ENCODE data around the gene SDK1.

Gene SDK1

DNA sequence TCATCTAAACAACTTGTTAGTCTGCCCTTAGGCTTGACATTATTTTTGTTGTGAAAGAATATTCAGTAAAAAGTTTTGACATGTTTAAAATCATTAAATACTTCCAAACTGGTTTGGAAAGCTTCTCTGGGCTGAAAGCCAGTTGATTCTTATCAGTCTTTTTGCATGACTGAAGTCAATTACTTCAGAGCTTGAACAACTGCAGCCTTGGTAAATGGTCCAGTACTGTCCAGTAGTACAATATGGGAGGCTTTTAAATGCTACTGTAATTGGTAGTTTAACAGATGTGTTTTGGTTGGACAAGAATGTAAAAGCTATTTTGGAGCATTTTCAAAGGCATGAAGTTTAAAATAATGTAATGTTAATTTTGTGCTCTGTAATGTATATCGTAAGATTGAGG lies 103.4 kb downstream of the SDK1 start (continued):
- TF ChIP-seq SCRT1 (tag by site-specific recombination; IDR thresholded peaks at IDR 0.05; ENCODE audit: borderline replicate concordance) (no peak), ZNF175 (tag by site-specific recombination; IDR thresholded peaks at IDR 0.05) (no peak), ZNF391 (tag by site-specific recombination; IDR thresholded peaks at IDR 0.05; ENCODE audit: borderline replicate concordance, low read depth) (no peak), ZNF223 (tag by site-specific recombination; IDR thresholded peaks at IDR 0.05) (no peak), ZNF169 (tag by site-specific recombination; IDR thresholded peaks at IDR 0.05) (no peak), ZNF394 (tag by site-specific recombination; IDR thresholded peaks at IDR 0.05; ENCODE audit: borderline replicate concordance) (0 out of 2 replicates have a peak, but pooled peaks have one; percentile 30), ZNF654 (tag by site-specific recombination; IDR thresholded peaks at IDR 0.05; ENCODE audit: low read depth) (no peak), HOXC10 (CRISPR knock-in tag; IDR thresholded peaks at IDR 0.05) (no peak), ZNF132 (tag by site-specific recombination; IDR thresholded peaks at IDR 0.05; ENCODE audit: borderline replicate concordance) (no peak), KLF9 (tag by site-specific recombination; IDR thresholded peaks at IDR 0.05; ENCODE audit: low read depth) (no peak), ZNF324 (tag by site-specific recombination; IDR thresholded peaks at IDR 0.05) (no peak), IKZF3 (tag by site-specific recombination; IDR thresholded peaks at IDR 0.05) (peak; percentile 89), ZNF645 (tag by site-specific recombination; IDR thresholded peaks at IDR 0.05) (no peak), ZNF558 (tag by site-specific recombination; IDR thresholded peaks at IDR 0.05) (no peak; the same call in 1 of the 2 replicates), GLIS1 (tag by site-specific recombination; IDR thresholded peaks at IDR 0.05) (no peak), ZNF473 (tag by site-specific recombination; IDR thresholded peaks at IDR 0.05) (no peak), SALL2 (tag by site-specific recombination; IDR thresholded peaks at IDR 0.05; ENCODE audit: borderline replicate concordance) (no peak), ZEB2 (tag by site-specific recombination; IDR thresholded peaks at IDR 0.05) (peak; percentile 74), ZNF76 (tag by site-specific recombination; IDR thresholded peaks at IDR 0.05; ENCODE audit: borderline replicate concordance, low read depth) (no peak), ZNF510 (tag by site-specific recombination; IDR thresholded peaks at IDR 0.05; ENCODE audit: insufficient replicate concordance) (no peak), ZNF777 (tag by site-specific recombination; IDR thresholded peaks at IDR 0.05; ENCODE audit: borderline replicate concordance) (no peak), TRIM28 (IDR thresholded peaks at IDR 0.05; ENCODE audit: borderline replicate concordance, low read length) (peak; percentile 67; the same call in 1 of the 2 replicates)
- TF ChIP-seq, protein P1, sequence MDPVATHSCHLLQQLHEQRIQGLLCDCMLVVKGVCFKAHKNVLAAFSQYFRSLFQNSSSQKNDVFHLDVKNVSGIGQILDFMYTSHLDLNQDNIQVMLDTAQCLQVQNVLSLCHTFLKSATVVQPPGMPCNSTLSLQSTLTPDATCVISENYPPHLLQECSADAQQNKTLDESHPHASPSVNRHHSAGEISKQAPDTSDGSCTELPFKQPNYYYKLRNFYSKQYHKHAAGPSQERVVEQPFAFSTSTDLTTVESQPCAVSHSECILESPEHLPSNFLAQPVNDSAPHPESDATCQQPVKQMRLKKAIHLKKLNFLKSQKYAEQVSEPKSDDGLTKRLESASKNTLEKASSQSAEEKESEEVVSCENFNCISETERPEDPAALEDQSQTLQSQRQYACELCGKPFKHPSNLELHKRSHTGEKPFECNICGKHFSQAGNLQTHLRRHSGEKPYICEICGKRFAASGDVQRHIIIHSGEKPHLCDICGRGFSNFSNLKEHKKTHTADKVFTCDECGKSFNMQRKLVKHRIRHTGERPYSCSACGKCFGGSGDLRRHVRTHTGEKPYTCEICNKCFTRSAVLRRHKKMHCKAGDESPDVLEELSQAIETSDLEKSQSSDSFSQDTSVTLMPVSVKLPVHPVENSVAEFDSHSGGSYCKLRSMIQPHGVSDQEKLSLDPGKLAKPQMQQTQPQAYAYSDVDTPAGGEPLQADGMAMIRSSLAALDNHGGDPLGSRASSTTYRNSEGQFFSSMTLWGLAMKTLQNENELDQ (tag by site-specific recombination; IDR thresholded peaks at IDR 0.05; ENCODE audit: low read depth), result no peak
- TF ChIP-seq, protein P2, sequence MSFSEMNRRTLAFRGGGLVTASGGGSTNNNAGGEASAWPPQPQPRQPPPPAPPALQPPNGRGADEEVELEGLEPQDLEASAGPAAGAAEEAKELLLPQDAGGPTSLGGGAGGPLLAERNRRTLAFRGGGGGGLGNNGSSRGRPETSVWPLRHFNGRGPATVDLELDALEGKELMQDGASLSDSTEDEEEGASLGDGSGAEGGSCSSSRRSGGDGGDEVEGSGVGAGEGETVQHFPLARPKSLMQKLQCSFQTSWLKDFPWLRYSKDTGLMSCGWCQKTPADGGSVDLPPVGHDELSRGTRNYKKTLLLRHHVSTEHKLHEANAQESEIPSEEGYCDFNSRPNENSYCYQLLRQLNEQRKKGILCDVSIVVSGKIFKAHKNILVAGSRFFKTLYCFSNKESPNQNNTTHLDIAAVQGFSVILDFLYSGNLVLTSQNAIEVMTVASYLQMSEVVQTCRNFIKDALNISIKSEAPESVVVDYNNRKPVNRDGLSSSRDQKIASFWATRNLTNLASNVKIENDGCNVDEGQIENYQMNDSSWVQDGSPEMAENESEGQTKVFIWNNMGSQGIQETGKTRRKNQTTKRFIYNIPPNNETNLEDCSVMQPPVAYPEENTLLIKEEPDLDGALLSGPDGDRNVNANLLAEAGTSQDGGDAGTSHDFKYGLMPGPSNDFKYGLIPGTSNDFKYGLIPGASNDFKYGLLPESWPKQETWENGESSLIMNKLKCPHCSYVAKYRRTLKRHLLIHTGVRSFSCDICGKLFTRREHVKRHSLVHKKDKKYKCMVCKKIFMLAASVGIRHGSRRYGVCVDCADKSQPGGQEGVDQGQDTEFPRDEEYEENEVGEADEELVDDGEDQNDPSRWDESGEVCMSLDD (tag by site-specific recombination; IDR thresholded peaks at IDR 0.05), result no peak
- TF ChIP-seq, protein P3, sequence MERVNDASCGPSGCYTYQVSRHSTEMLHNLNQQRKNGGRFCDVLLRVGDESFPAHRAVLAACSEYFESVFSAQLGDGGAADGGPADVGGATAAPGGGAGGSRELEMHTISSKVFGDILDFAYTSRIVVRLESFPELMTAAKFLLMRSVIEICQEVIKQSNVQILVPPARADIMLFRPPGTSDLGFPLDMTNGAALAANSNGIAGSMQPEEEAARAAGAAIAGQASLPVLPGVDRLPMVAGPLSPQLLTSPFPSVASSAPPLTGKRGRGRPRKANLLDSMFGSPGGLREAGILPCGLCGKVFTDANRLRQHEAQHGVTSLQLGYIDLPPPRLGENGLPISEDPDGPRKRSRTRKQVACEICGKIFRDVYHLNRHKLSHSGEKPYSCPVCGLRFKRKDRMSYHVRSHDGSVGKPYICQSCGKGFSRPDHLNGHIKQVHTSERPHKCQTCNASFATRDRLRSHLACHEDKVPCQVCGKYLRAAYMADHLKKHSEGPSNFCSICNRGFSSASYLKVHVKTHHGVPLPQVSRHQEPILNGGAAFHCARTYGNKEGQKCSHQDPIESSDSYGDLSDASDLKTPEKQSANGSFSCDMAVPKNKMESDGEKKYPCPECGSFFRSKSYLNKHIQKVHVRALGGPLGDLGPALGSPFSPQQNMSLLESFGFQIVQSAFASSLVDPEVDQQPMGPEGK (tag by site-specific recombination; IDR thresholded peaks at IDR 0.05), result 0 out of 2 replicates have a peak, but pooled peaks have one; percentile 18
- TF ChIP-seq, protein P4, sequence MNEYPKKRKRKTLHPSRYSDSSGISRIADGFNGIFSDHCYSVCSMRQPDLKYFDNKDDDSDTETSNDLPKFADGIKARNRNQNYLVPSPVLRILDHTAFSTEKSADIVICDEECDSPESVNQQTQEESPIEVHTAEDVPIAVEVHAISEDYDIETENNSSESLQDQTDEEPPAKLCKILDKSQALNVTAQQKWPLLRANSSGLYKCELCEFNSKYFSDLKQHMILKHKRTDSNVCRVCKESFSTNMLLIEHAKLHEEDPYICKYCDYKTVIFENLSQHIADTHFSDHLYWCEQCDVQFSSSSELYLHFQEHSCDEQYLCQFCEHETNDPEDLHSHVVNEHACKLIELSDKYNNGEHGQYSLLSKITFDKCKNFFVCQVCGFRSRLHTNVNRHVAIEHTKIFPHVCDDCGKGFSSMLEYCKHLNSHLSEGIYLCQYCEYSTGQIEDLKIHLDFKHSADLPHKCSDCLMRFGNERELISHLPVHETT (tag by site-specific recombination; IDR thresholded peaks at IDR 0.05), result no peak
- TF ChIP-seq, protein P5, sequence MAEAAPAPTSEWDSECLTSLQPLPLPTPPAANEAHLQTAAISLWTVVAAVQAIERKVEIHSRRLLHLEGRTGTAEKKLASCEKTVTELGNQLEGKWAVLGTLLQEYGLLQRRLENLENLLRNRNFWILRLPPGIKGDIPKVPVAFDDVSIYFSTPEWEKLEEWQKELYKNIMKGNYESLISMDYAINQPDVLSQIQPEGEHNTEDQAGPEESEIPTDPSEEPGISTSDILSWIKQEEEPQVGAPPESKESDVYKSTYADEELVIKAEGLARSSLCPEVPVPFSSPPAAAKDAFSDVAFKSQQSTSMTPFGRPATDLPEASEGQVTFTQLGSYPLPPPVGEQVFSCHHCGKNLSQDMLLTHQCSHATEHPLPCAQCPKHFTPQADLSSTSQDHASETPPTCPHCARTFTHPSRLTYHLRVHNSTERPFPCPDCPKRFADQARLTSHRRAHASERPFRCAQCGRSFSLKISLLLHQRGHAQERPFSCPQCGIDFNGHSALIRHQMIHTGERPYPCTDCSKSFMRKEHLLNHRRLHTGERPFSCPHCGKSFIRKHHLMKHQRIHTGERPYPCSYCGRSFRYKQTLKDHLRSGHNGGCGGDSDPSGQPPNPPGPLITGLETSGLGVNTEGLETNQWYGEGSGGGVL (tag by site-specific recombination; IDR thresholded peaks at IDR 0.05), result no peak

Data from HEK293 (cell line).